ENCODE results near the gene CSTF2T. TPM values are rescaled to one million over a fixed set of nuclear protein-coding genes. Genes with fewer than 3 reads are reported as not detected.

CSTF2T gene
- total and polyA plus RNA-seq, 7 donors = 7.4 to 34.5 (median 21.0) TPM

- Histone ChIP-seq H3K9me3 (peaks cover 5% of the 10 kb centered on the region), H3K27me3 (ENCODE audit: insufficient read depth in 3 of 3, low read length in 2 of 3) (no peaks in the 10 kb centered on the region), H3K36me3 (ENCODE audit: insufficient read depth in 1 of 2, low read depth in 1 of 2) (no peaks in the 10 kb centered on the region), H3K4me1 (peaks cover 14% of the 10 kb centered on the region), H3K27ac (no peak overlapping the region), H3K4me3 (no peak overlapping the region)
- DNase-seq = no peak
- TF ChIP-seq CTCF (IDR thresholded peaks at IDR 0.05) = no peak
- WGBS, 3 donors = 87 to 95% (median 94%) methylated on average over 5 of the region's 5 CpGs
- intact Hi-C loops (cut with DNase I) = no loop called here
- ATAC-seq = no peak
Observed at GRCh38 chr10:51669041-51669440, 30.4 kb downstream of the CSTF2T start.

GRCh38 chr10:51668336-51668689 is 31.1 kb downstream of the CSTF2T start:
- H3K27ac ChIP-seq = no peak overlapping the region
- intact Hi-C loops (cut with DNase I) = no loop called here
- no peak overlapping the region for H3K4me3 ChIP-seq
- H3K27me3 ChIP-seq (ENCODE audit: insufficient read depth in 3 of 3, low read length in 2 of 3) = no peaks in the 10 kb centered on the region
- ATAC-seq = no peak
- DNase-seq = no peak
- peaks cover 14% of the 10 kb centered on the region for H3K4me1 ChIP-seq
- no peak for TF ChIP-seq CTCF (IDR thresholded peaks at IDR 0.05)
- H3K36me3 ChIP-seq (ENCODE audit: insufficient read depth in 1 of 2, low read depth in 1 of 2) = no peaks in the 10 kb centered on the region
- peaks cover 5% of the 10 kb centered on the region for H3K9me3 ChIP-seq

- H3K4me1 ChIP-seq = peaks cover 14% of the 10 kb centered on the region
- no peak overlapping the region for H3K4me3 ChIP-seq
- no peak overlapping the region for H3K27ac ChIP-seq
- 0 to 7% (median 3%) methylated on average over 1 of the region's 1 CpG for WGBS, 3 donors
- H3K9me3 ChIP-seq = peaks cover 5% of the 10 kb centered on the region
- no peak for DNase-seq
- intact Hi-C loops (cut with DNase I) = no loop called here
- no peak for TF ChIP-seq CTCF (IDR thresholded peaks at IDR 0.05)
- no peaks in the 10 kb centered on the region for H3K36me3 ChIP-seq (ENCODE audit: insufficient read depth in 1 of 2, low read depth in 1 of 2)
- H3K27me3 ChIP-seq (ENCODE audit: insufficient read depth in 3 of 3, low read length in 2 of 3) = no peaks in the 10 kb centered on the region
- peak in 3 of 4 donors; percentile 38 to 45 (median 41) for ATAC-seq
Observed at GRCh38 chr10:51667678-51668335, 31.6 kb downstream of the CSTF2T start.

- TF ChIP-seq CTCF (IDR thresholded peaks at IDR 0.05) = no peak
- no peak for DNase-seq
- Histone ChIP-seq H3K36me3 (ENCODE audit: insufficient read depth in 1 of 2, low read depth in 1 of 2) (no peaks in the 10 kb centered on the region), H3K27ac (no peak overlapping the region), H3K9me3 (no peaks in the 10 kb centered on the region), H3K27me3 (ENCODE audit: insufficient read depth in 3 of 3, low read length in 2 of 3) (no peaks in the 10 kb centered on the region), H3K4me3 (no peak overlapping the region), H3K4me1 (peaks cover 14% of the 10 kb centered on the region)
- intact Hi-C loops (cut with DNase I) = no loop called here
- no peak for ATAC-seq
Observed at GRCh38 chr10:51666456-51666855, 32.9 kb downstream of the CSTF2T start.

GRCh38 chr10:51663086-51663485 is 36.3 kb downstream of the CSTF2T start:
- no peak for TF ChIP-seq CTCF (IDR thresholded peaks at IDR 0.05)
- Histone ChIP-seq H3K27me3 (ENCODE audit: insufficient read depth in 3 of 3, low read length in 2 of 3) (no peaks in the 10 kb centered on the region), H3K36me3 (ENCODE audit: insufficient read depth in 1 of 2, low read depth in 1 of 2) (no peaks in the 10 kb centered on the region), H3K4me3 (no peak overlapping the region), H3K9me3 (no peaks in the 10 kb centered on the region), H3K27ac (no peak overlapping the region), H3K4me1 (peaks cover 8% of the 10 kb centered on the region)
- WGBS, 3 donors = 89 to 95% (median 94%) methylated on average over 3 of the region's 3 CpGs
- intact Hi-C loops (cut with DNase I) = no loop called here
- DNase-seq (no peak), ATAC-seq (no peak)

Data from psoas muscle (tissue), 8 donors.